Measurements from ENCODE around the gene DIAPH2.

- TF ChIP-seq CTCF (IDR thresholded peaks at IDR 0.05) (no peak), FOXP1 (CRISPR knock-in tag; IDR thresholded peaks at IDR 0.05; ENCODE audit: borderline replicate concordance) (no peak), ZBTB21 (CRISPR knock-in tag; IDR thresholded peaks at IDR 0.05; ENCODE audit: borderline replicate concordance) (no peak), NFYB (CRISPR knock-in tag; conservative IDR thresholded peaks at IDR 0.05; ENCODE audit: low read depth) (no peak), ELF4 (CRISPR knock-in tag; IDR thresholded peaks at IDR 0.05; ENCODE audit: low read depth) (no peak)
- TF ChIP-seq, protein P1, sequence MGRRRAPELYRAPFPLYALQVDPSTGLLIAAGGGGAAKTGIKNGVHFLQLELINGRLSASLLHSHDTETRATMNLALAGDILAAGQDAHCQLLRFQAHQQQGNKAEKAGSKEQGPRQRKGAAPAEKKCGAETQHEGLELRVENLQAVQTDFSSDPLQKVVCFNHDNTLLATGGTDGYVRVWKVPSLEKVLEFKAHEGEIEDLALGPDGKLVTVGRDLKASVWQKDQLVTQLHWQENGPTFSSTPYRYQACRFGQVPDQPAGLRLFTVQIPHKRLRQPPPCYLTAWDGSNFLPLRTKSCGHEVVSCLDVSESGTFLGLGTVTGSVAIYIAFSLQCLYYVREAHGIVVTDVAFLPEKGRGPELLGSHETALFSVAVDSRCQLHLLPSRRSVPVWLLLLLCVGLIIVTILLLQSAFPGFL (CRISPR knock-in tag; IDR thresholded peaks at IDR 0.05; ENCODE audit: borderline replicate concordance), result no peak
Measured at GRCh38 chrX:97070346-97070745, 385.7 kb downstream of the DIAPH2 start.
